Measurements from ENCODE around the gene NPHP4.

NPHP4 gene

GRCh38 chr1:5992026-5992813 is at the start of gene NPHP4:
NPHP4 (minus strand) TSS chr1:5992425; CDS start chr1:5986289, 6,136 bp downstream.
- peak; percentile 99 for DNase-seq (ENCODE audit: low spot score)

GRCh38 chr1:6041432-6042062 is 49.3 kb upstream of the NPHP4 start:
- DNase-seq (ENCODE audit: low spot score), result peak; percentile 87

GRCh38 chr1:6040861-6041415 is 48.7 kb upstream of the NPHP4 start:
- no peak for DNase-seq (ENCODE audit: low spot score)

GRCh38 chr1:6040444-6040843 is 48.2 kb upstream of the NPHP4 start:
- DNase-seq (ENCODE audit: low spot score), result no peak

- no peak for DNase-seq (ENCODE audit: low spot score)
Observed at GRCh38 chr1:6039031-6039430, 46.8 kb upstream of the NPHP4 start.

GRCh38 chr1:6038603-6039002 is 46.4 kb upstream of the NPHP4 start:
- DNase-seq (ENCODE audit: low spot score), result no peak

GRCh38 chr1:6037338-6037762 is 45.1 kb upstream of the NPHP4 start:
- peak; percentile 73 for DNase-seq (ENCODE audit: low spot score)

- DNase-seq (ENCODE audit: low spot score), result no peak
Observed at GRCh38 chr1:6035719-6036118, 43.5 kb upstream of the NPHP4 start.

- DNase-seq (ENCODE audit: low spot score), result no peak
Observed at GRCh38 chr1:6035303-6035702, 43.1 kb upstream of the NPHP4 start.

GRCh38 chr1:6034750-6035096 is 42.5 kb upstream of the NPHP4 start:
- DNase-seq (ENCODE audit: low spot score), result no peak

- DNase-seq (ENCODE audit: low spot score), result peak; percentile 78
Observed at GRCh38 chr1:6033986-6034749, 41.9 kb upstream of the NPHP4 start.

- DNase-seq (ENCODE audit: low spot score), result no peak
Observed at GRCh38 chr1:6033124-6033523, 40.9 kb upstream of the NPHP4 start.

GRCh38 chr1:6030547-6031261 is 38.5 kb upstream of the NPHP4 start:
- DNase-seq (ENCODE audit: low spot score), result no peak

GRCh38 chr1:6030132-6030531 is 37.9 kb upstream of the NPHP4 start:
- DNase-seq (ENCODE audit: low spot score), result no peak

GRCh38 chr1:6029351-6029750 is 37.1 kb upstream of the NPHP4 start:
- no peak for DNase-seq (ENCODE audit: low spot score)

- no peak for DNase-seq (ENCODE audit: low spot score)
Observed at GRCh38 chr1:6028042-6028850, 36.0 kb upstream of the NPHP4 start.

- DNase-seq (ENCODE audit: low spot score), result no peak
Observed at GRCh38 chr1:6027591-6027990, 35.4 kb upstream of the NPHP4 start.

- no peak for DNase-seq (ENCODE audit: low spot score)
Observed at GRCh38 chr1:6026095-6026809, 34.0 kb upstream of the NPHP4 start.

GRCh38 chr1:6025269-6026094 is 33.3 kb upstream of the NPHP4 start:
- peak; percentile 45 for DNase-seq (ENCODE audit: low spot score)

GRCh38 chr1:6024376-6024775 is 32.2 kb upstream of the NPHP4 start:
- DNase-seq (ENCODE audit: low spot score), result no peak
